22Rv1 (cell line): ENCODE results near the gene SBF2.

Source experiments
- ZFX ChIP-seq: fragments of 450-650 bp; IDR thresholded peaks from 2 replicates; pipeline ENCODE4 v1.6.1; 2017; ENCODE audit warnings: antibody characterized with exemption, borderline replicate concordance
- TF ChIP-seq, protein P1 (sequence below): fragments of 450-650 bp; IDR thresholded peaks from 2 replicates; pipeline ENCODE4 v1.5.1; 2017; ENCODE audit warnings: mild to moderate bottlenecking

GRCh38 chr11:10325277-10326011 is 31.4 kb upstream of the SBF2 start:
- TF ChIP-seq, protein P1, sequence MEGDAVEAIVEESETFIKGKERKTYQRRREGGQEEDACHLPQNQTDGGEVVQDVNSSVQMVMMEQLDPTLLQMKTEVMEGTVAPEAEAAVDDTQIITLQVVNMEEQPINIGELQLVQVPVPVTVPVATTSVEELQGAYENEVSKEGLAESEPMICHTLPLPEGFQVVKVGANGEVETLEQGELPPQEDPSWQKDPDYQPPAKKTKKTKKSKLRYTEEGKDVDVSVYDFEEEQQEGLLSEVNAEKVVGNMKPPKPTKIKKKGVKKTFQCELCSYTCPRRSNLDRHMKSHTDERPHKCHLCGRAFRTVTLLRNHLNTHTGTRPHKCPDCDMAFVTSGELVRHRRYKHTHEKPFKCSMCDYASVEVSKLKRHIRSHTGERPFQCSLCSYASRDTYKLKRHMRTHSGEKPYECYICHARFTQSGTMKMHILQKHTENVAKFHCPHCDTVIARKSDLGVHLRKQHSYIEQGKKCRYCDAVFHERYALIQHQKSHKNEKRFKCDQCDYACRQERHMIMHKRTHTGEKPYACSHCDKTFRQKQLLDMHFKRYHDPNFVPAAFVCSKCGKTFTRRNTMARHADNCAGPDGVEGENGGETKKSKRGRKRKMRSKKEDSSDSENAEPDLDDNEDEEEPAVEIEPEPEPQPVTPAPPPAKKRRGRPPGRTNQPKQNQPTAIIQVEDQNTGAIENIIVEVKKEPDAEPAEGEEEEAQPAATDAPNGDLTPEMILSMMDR = no peak
- TF ChIP-seq ZFX = no peak
